WERI-Rb-1 (cell line): Measurements from ENCODE around the gene FFAR1.

Experiments
- DNase-seq: peaks from one replicate; pipeline ENCODE4 v3.0.0-alpha.2; 2020
- H3K27ac ChIP-seq: fragments of 250-450 bp; sonication (Bioruptor Pico); 2 replicates; pipeline ENCODE4 v1.5.1; 2020; ENCODE audit warnings: mild to moderate bottlenecking, moderate library complexity
- H3K27me3 ChIP-seq: fragments of 250-450 bp; sonication (Bioruptor Pico); 2 replicates; pipeline ENCODE4 v1.5.1; 2021; ENCODE audit warnings: mild to moderate bottlenecking, low read depth, moderate library complexity; ENCODE audit not compliant: insufficient read depth, severe bottlenecking
- H3K36me3 ChIP-seq: fragments of 250-450 bp; sonication (Bioruptor Pico); 2 replicates; pipeline ENCODE4 v1.5.1; 2020; ENCODE audit warnings: mild to moderate bottlenecking, moderate library complexity
- H3K4me3 ChIP-seq: 2 replicates; pipeline ENCODE4 v1.5.1; 2011; ENCODE audit warnings: low read depth, mild to moderate bottlenecking, control low read depth, low read length
- H3K9me3 ChIP-seq: fragments of 250-450 bp; sonication (Bioruptor Pico); 2 replicates; pipeline ENCODE4 v1.5.1; 2021; ENCODE audit warnings: mild to moderate bottlenecking, moderate library complexity; ENCODE audit not compliant: severe bottlenecking
- TF ChIP-seq, protein P1 (sequence below): IDR thresholded peaks from 2 replicates; pipeline ENCODE4 v1.5.1; 2011; ENCODE audit warnings: low read depth, mild to moderate bottlenecking, control low read depth, inconsistent platforms, low read length

Gene FFAR1, protein sequence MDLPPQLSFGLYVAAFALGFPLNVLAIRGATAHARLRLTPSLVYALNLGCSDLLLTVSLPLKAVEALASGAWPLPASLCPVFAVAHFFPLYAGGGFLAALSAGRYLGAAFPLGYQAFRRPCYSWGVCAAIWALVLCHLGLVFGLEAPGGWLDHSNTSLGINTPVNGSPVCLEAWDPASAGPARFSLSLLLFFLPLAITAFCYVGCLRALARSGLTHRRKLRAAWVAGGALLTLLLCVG (N-terminal part only)

DNA sequence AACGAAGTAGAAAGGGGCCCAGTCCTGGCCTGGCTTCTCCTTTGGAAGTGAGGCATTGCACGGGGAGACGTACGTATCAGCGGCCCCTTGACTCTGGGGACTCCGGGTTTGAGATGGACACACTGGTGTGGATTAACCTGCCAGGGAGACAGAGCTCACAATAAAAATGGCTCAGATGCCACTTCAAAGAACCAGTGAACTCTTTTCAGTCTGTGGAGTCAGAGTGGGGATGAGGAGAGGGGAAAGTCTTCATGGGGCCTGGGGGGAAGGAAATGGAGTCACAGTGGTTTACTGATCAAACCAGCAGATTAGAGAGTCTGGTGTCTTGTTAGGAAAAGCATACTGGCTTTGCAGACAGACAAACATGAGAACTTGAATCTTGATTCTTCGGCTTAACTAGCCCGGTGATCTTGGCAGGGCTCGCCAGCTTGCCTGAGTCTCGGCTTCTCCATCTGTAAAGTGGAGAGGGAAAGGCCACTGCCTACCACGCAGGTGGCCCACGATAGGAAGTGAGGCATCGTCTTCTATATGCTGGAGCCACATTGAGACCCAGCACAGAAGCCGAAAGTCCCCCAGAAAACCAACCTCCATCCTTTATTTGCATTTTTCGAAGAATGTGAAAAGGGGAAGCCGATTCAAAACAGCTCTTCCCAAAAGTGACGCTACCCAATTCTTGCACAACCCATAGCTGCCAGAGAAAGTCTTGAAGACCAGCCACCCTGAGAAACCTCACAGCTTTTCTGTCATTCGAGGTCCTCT lies at the start of gene FFAR1:
Gene FFAR1, plus strand, starts transcription at position 732 of the 759 bp plus-strand sequence. CDS start 3,650 bp downstream, outside the sequence.
- TF ChIP-seq, protein P1, sequence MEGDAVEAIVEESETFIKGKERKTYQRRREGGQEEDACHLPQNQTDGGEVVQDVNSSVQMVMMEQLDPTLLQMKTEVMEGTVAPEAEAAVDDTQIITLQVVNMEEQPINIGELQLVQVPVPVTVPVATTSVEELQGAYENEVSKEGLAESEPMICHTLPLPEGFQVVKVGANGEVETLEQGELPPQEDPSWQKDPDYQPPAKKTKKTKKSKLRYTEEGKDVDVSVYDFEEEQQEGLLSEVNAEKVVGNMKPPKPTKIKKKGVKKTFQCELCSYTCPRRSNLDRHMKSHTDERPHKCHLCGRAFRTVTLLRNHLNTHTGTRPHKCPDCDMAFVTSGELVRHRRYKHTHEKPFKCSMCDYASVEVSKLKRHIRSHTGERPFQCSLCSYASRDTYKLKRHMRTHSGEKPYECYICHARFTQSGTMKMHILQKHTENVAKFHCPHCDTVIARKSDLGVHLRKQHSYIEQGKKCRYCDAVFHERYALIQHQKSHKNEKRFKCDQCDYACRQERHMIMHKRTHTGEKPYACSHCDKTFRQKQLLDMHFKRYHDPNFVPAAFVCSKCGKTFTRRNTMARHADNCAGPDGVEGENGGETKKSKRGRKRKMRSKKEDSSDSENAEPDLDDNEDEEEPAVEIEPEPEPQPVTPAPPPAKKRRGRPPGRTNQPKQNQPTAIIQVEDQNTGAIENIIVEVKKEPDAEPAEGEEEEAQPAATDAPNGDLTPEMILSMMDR = no peak

DNA sequence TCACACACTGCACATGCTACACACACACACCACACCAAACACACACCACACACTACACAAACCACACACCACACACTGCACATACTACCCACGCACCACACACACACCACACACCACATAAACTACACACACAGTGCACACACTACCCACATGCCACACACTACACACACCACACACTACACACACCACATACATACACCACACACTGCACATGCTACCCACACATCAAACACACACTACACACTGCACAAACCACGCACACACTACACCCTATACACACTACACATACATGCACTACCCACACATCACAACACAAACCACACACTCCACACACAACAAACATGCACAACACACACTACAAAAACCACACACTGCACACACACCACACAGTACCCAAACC lies 49.8 kb upstream of the FFAR1 start:
- no peaks in the 10 kb centered on the region for H3K9me3 ChIP-seq
- no peak overlapping the region for H3K27ac ChIP-seq
- no peak for DNase-seq
- no peaks in the 10 kb centered on the region for H3K27me3 ChIP-seq
- no peak overlapping the region for H3K4me3 ChIP-seq
- TF ChIP-seq, protein P1 = no peak
- no peaks in the 10 kb centered on the region for H3K36me3 ChIP-seq

More for the DNA sequence above, at the start of gene FFAR1:
- Histone ChIP-seq H3K4me3 (no peak within 1 kb of the TSS), H3K27ac (no peak within 1 kb of the TSS), H3K9me3 (no peaks in the 10 kb centered on the region), H3K36me3 (no peaks in the 10 kb centered on the region), H3K27me3 (no peaks in the 10 kb centered on the region)
- no peak for DNase-seq

- DNase-seq = no peak
- Histone ChIP-seq H3K4me3 (no peak overlapping the region), H3K9me3 (no peaks in the 10 kb centered on the region), H3K27ac (no peak overlapping the region), H3K36me3 (no peaks in the 10 kb centered on the region), H3K27me3 (no peaks in the 10 kb centered on the region)
- TF ChIP-seq, protein P1 = no peak
Observed at GRCh38 chr19:35298561-35298972, 49.1 kb upstream of the FFAR1 start.

GRCh38 chr19:35299523-35300338 lies 48.0 kb upstream of the FFAR1 start:
- Histone ChIP-seq H3K27ac (no peak overlapping the region), H3K27me3 (no peaks in the 10 kb centered on the region), H3K36me3 (no peaks in the 10 kb centered on the region), H3K9me3 (no peaks in the 10 kb centered on the region), H3K4me3 (no peak overlapping the region)
- TF ChIP-seq, protein P1 = no peak
- no peak for DNase-seq

DNA sequence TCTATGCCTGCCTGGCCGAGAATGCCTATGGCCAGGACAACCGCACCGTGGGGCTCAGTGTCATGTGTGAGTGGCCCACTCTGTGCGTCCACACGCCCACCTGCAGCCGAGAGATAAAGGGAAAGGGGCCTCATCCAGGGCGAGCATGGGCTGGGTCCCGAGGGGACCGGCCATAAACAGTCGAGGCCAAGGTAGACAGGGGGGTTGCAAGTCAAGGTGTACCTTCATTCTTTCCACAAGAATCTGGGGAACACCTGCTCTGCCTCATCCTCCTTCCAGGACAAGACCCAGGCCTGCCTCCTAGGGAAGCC lies 47.4 kb upstream of the FFAR1 start:
- no peaks in the 10 kb centered on the region for H3K27me3 ChIP-seq
- H3K36me3 ChIP-seq = no peaks in the 10 kb centered on the region
- no peak overlapping the region for H3K4me3 ChIP-seq
- no peak for DNase-seq
- H3K9me3 ChIP-seq = no peaks in the 10 kb centered on the region
- TF ChIP-seq, protein P1 = no peak
- H3K27ac ChIP-seq = no peak overlapping the region
